GM12878 (cell line): ENCODE results near the gene MGMT. TPM values are rescaled to one million over a fixed set of nuclear protein-coding genes. Genes with fewer than 3 reads are reported as not detected.

Experiments
- ASH2L ChIP-seq: fragments of 300-600, 200-600 bp; sonication (generic); IDR thresholded peaks from 2 replicates; pipeline ENCODE4 v1.6.1; 2017; ENCODE audit warnings: low read depth, mild to moderate bottlenecking, borderline replicate concordance
- BRCA1 ChIP-seq: IDR thresholded peaks from 2 replicates; pipeline ENCODE4 v1.6.1; 2011; ENCODE audit warnings: low read depth, low read length, improper control_type of control experiment
- CHD1 ChIP-seq: IDR thresholded peaks from 2 replicates; pipeline ENCODE4 v1.6.1; 2012; ENCODE audit warnings: low read depth, low read length, improper control_type of control experiment
- CTCF ChIP-seq, 3 experiments: IDR thresholded peaks in 2 of 3; conservative IDR thresholded peaks in 1 of 3; 2 replicates each; pipeline ENCODE4 v1.5.1; 2011; ENCODE audit warnings: low read depth in 3 of 3, low read length in 3 of 3, mild to moderate bottlenecking in 3 of 3, control low read depth in 2 of 3, moderate library complexity in 2 of 3, inconsistent platforms in 1 of 3, mixed read lengths in 1 of 3; ENCODE audit not compliant: control insufficient read depth in 2 of 3, insufficient read depth in 1 of 3; ENCODE audit errors: extremely low read depth in 1 of 3
- DPF2 ChIP-seq: fragments of 450-650 bp; IDR thresholded peaks from 2 replicates; pipeline ENCODE4 v1.6.1; 2017; ENCODE audit warnings: mild to moderate bottlenecking
- IRF4 ChIP-seq: IDR thresholded peaks from 2 replicates; pipeline ENCODE4 v1.6.1; 2011; ENCODE audit warnings: low read depth, low read length
- KLF5 ChIP-seq: fragments of 450-650 bp; IDR thresholded peaks from 2 replicates; pipeline ENCODE4 v1.6.1; 2014; ENCODE audit warnings: mild to moderate bottlenecking; ENCODE audit not compliant: partially characterized antibody
- MEF2A ChIP-seq: IDR thresholded peaks from 2 replicates; pipeline ENCODE4 v1.6.1; 2011; ENCODE audit warnings: low read depth, mild to moderate bottlenecking, low read length, moderate library complexity; ENCODE audit not compliant: insufficient read depth
- PAX5 ChIP-seq: IDR thresholded peaks from 2 replicates; pipeline ENCODE4 v1.6.1; 2011; ENCODE audit warnings: low read depth, low read length, borderline replicate concordance
- POLR2A ChIP-seq: IDR thresholded peaks from 2 replicates; pipeline ENCODE4 v1.6.1; 2011; ENCODE audit warnings: low read depth, mild to moderate bottlenecking, low read length
- RAD21 ChIP-seq: IDR thresholded peaks from 2 replicates; pipeline ENCODE4 v1.6.1; 2011; ENCODE audit warnings: mild to moderate bottlenecking, low read depth, low read length, moderate library complexity; ENCODE audit not compliant: insufficient read depth
- SMC3 ChIP-seq: IDR thresholded peaks from 2 replicates; pipeline ENCODE4 v1.6.1; 2011; ENCODE audit warnings: low read length, improper control_type of control experiment, borderline replicate concordance
- TBL1XR1 ChIP-seq: IDR thresholded peaks from 2 replicates; pipeline ENCODE4 v1.6.1; 2012; ENCODE audit warnings: low read depth, low read length, improper control_type of control experiment
- ZNF217 ChIP-seq: fragments of 450-650 bp; IDR thresholded peaks from 2 replicates; pipeline ENCODE4 v1.6.1; 2017; ENCODE audit warnings: antibody characterized with exemption, mild to moderate bottlenecking
- polyA plus RNA-seq, 11 experiments: library from polyadenylated mRNA; depleted of rRNA in 4 of 11; unstranded in 6 of 11; stranded (reverse) in 5 of 11; fragments of >200 nt; fragmentation: Nextera tagmentation in 4 of 11; fragmentation: Illumina TruSeq in 1 of 11; extraction: Ambion mirVana in 4 of 11; extraction: Trizol in 1 of 11; gene quantifications; 1 replicate in 1 of 11; 2 replicates in 10 of 11; pipeline versions ENCODE4 v1.2.1 to v1.2.3, GENCODE V29; 2011 to 2016; ENCODE audit warnings: inconsistent platforms in 2 of 11, missing spikeins in 2 of 11, low read depth in 1 of 11
- total RNA-seq, 4 experiments: library from RNA; depleted of rRNA in 3 of 4; stranded (reverse); fragments of >200 nt in 3 of 4; fragmentation: Illumina TruSeq in 1 of 4; extraction: Trizol in 1 of 4; gene quantifications; 2 replicates each; pipeline versions ENCODE4 v1.2.1 to v1.2.3, GENCODE V29; 2013 to 2021
- TF ChIP-seq, protein P1 (sequence below): IDR thresholded peaks from 2 replicates; pipeline ENCODE4 v1.6.1; 2012; ENCODE audit warnings: low read length, inconsistent platforms
- TF ChIP-seq, protein P2 (sequence below): fragments of 450-650 bp; IDR thresholded peaks from 2 replicates; pipeline ENCODE4 v1.6.1; 2017; ENCODE audit warnings: mild to moderate bottlenecking
- TF ChIP-seq, protein P3 (sequence below): fragments of 450-650 bp; IDR thresholded peaks from 2 replicates; pipeline ENCODE4 v1.6.1; 2017; ENCODE audit warnings: low read depth, mild to moderate bottlenecking, moderate library complexity
- TF ChIP-seq, protein P4 (sequence below): fragments of 450-650 bp; IDR thresholded peaks from 2 replicates; pipeline ENCODE4 v1.6.1; 2017; ENCODE audit warnings: mild to moderate bottlenecking, moderate library complexity

Gene MGMT
- total and polyA plus RNA-seq, 10 of the 15 experiments (the other 5 are each of a cell fraction or from before 2014, with no cell fraction given) = 0.16 to 24.2 (median 13.3) TPM

- TF ChIP-seq IRF4 (peak; percentile 46; the same call in 1 of the 2 replicates), CHD1 (no peak), KLF5 (no peak), BRCA1 (no peak), MEF2A (no peak), POLR2A (no peak), PAX5 (peak; percentile 78), CTCF (IDR thresholded peaks at IDR 0.05 in 2 of 3, conservative IDR thresholded peaks at IDR 0.05 in 1 of 3; ENCODE audit: control insufficient read depth in 2 of 3, extremely low read depth in 1 of 3, insufficient read depth in 1 of 3, low read depth in 3 of 3, low read length in 3 of 3) (no peak), ASH2L (no peak), ZNF217 (no peak), DPF2 (no peak), RAD21 (no peak), TBL1XR1 (no peak), SMC3 (no peak)
- TF ChIP-seq, protein P1, sequence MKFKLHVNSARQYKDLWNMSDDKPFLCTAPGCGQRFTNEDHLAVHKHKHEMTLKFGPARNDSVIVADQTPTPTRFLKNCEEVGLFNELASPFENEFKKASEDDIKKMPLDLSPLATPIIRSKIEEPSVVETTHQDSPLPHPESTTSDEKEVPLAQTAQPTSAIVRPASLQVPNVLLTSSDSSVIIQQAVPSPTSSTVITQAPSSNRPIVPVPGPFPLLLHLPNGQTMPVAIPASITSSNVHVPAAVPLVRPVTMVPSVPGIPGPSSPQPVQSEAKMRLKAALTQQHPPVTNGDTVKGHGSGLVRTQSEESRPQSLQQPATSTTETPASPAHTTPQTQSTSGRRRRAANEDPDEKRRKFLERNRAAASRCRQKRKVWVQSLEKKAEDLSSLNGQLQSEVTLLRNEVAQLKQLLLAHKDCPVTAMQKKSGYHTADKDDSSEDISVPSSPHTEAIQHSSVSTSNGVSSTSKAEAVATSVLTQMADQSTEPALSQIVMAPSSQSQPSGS = no peak
- TF ChIP-seq, protein P2, sequence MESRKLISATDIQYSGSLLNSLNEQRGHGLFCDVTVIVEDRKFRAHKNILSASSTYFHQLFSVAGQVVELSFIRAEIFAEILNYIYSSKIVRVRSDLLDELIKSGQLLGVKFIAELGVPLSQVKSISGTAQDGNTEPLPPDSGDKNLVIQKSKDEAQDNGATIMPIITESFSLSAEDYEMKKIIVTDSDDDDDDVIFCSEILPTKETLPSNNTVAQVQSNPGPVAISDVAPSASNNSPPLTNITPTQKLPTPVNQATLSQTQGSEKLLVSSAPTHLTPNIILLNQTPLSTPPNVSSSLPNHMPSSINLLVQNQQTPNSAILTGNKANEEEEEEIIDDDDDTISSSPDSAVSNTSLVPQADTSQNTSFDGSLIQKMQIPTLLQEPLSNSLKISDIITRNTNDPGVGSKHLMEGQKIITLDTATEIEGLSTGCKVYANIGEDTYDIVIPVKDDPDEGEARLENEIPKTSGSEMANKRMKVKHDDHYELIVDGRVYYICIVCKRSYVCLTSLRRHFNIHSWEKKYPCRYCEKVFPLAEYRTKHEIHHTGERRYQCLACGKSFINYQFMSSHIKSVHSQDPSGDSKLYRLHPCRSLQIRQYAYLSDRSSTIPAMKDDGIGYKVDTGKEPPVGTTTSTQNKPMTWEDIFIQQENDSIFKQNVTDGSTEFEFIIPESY = no peak
- TF ChIP-seq, protein P3, sequence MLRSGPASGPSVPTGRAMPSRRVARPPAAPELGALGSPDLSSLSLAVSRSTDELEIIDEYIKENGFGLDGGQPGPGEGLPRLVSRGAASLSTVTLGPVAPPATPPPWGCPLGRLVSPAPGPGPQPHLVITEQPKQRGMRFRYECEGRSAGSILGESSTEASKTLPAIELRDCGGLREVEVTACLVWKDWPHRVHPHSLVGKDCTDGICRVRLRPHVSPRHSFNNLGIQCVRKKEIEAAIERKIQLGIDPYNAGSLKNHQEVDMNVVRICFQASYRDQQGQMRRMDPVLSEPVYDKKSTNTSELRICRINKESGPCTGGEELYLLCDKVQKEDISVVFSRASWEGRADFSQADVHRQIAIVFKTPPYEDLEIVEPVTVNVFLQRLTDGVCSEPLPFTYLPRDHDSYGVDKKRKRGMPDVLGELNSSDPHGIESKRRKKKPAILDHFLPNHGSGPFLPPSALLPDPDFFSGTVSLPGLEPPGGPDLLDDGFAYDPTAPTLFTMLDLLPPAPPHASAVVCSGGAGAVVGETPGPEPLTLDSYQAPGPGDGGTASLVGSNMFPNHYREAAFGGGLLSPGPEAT = no peak
- TF ChIP-seq, protein P4, sequence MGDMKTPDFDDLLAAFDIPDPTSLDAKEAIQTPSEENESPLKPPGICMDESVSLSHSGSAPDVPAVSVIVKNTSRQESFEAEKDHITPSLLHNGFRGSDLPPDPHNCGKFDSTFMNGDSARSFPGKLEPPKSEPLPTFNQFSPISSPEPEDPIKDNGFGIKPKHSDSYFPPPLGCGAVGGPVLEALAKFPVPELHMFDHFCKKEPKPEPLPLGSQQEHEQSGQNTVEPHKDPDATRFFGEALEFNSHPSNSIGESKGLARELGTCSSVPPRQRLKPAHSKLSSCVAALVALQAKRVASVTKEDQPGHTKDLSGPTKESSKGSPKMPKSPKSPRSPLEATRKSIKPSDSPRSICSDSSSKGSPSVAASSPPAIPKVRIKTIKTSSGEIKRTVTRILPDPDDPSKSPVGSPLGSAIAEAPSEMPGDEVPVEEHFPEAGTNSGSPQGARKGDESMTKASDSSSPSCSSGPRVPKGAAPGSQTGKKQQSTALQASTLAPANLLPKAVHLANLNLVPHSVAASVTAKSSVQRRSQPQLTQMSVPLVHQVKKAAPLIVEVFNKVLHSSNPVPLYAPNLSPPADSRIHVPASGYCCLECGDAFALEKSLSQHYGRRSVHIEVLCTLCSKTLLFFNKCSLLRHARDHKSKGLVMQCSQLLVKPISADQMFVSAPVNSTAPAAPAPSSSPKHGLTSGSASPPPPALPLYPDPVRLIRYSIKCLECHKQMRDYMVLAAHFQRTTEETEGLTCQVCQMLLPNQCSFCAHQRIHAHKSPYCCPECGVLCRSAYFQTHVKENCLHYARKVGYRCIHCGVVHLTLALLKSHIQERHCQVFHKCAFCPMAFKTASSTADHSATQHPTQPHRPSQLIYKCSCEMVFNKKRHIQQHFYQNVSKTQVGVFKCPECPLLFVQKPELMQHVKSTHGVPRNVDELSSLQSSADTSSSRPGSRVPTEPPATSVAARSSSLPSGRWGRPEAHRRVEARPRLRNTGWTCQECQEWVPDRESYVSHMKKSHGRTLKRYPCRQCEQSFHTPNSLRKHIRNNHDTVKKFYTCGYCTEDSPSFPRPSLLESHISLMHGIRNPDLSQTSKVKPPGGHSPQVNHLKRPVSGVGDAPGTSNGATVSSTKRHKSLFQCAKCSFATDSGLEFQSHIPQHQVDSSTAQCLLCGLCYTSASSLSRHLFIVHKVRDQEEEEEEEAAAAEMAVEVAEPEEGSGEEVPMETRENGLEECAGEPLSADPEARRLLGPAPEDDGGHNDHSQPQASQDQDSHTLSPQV = no peak
Observed at GRCh38 chr10:129501652-129502436, 34.8 kb downstream of the MGMT start (continued).
